ENCODE measurements around the gene JMJD8. TPM values are rescaled to one million over a fixed set of nuclear protein-coding genes. Genes with fewer than 3 reads are reported as not detected.
A peak's percentile ranks its signal among the peaks of the same experiment; 100 is the strongest.

The JMJD8 gene
- total and polyA plus RNA-seq, 7 experiments from 2014 or later = 26.8 to 62.1 (median 43.2) TPM

GRCh38 chr16:708019-708418 lies 23.9 kb upstream of the JMJD8 start:
- intact Hi-C loops (cut with micrococcal nuclease) = no loop called here
- POLR2A ChIA-PET = interaction anchor here (0.8 to 2.3 kb wide), 2 partner anchors 12 to 27 kb away, joined by 3 to 8 read pairs; partner anchors contain the start of gene STUB1
- Histone ChIP-seq H3K4me3 (ENCODE audit: low read length) (no peak overlapping the region), H3K4me1 (ENCODE audit: control insufficient read depth in 2 of 2, insufficient read depth in 2 of 2, low read length in 2 of 2) (no peaks in the 10 kb centered on the region), H3K27ac (ENCODE audit: low read depth, low read length) (no peak overlapping the region), H3K27me3 (ENCODE audit: control insufficient read depth in 2 of 2, insufficient read depth in 2 of 2, low read length in 2 of 2) (peaks cover 4 to 20% of the 10 kb centered on the region in 2 donors), H3K9me3 (ENCODE audit: control insufficient read depth in 2 of 3, low read length in 3 of 3) (no peaks in the 10 kb centered on the region), H3K36me3 (ENCODE audit: control insufficient read depth in 2 of 3, insufficient read depth in 3 of 3, low read length in 3 of 3) (no peaks in the 10 kb centered on the region)
- CTCF ChIA-PET = no interaction called here
- DNase-seq (no peak), ATAC-seq (no peak)
- Mint-ChIP-seq H3K4me3 (peak overlapping the region in 1 of 10 donors; percentile 39), H3K27me3 (peaks cover 17 to 48% (median 24%) of the 10 kb centered on the region in 5 donors), H3K4me1 (peaks cover 0 to 4% (median 4%) of the 10 kb centered on the region in 7 donors), H3K27ac (peak overlapping the region in 1 of 9 donors; percentile 38), H3K9me3 (peaks cover 0 to 2% (median 0%) of the 10 kb centered on the region in 11 donors), H3K36me3 (no peaks in the 10 kb centered on the region)

- no peaks in the 10 kb centered on the region for H3K36me3 ChIP-seq (ENCODE audit: control insufficient read depth in 2 of 3, insufficient read depth in 3 of 3, low read length in 3 of 3)
- no peak overlapping the region for H3K4me3 ChIP-seq (ENCODE audit: low read length)
- H3K27ac ChIP-seq (ENCODE audit: low read depth, low read length) = no peak overlapping the region
- H3K9me3 ChIP-seq (ENCODE audit: control insufficient read depth in 2 of 3, low read length in 3 of 3) = no peaks in the 10 kb centered on the region
- H3K27me3 ChIP-seq (ENCODE audit: control insufficient read depth in 2 of 2, insufficient read depth in 2 of 2, low read length in 2 of 2) = peaks cover 4 to 21% of the 10 kb centered on the region in 2 donors
- ATAC-seq (no peak), DNase-seq (no peak)
- Mint-ChIP-seq H3K4me3 (peak overlapping the region in 3 of 10 donors; percentile 23 to 72 (median 66)), H3K4me1 (peaks cover 0 to 4% (median 1%) of the 10 kb centered on the region in 7 donors), H3K27me3 (peaks cover 22 to 52% (median 30%) of the 10 kb centered on the region in 5 donors), H3K36me3 (no peaks in the 10 kb centered on the region), H3K27ac (no peak overlapping the region), H3K9me3 (peaks cover 0 to 2% (median 0%) of the 10 kb centered on the region in 11 donors)
- no peaks in the 10 kb centered on the region for H3K4me1 ChIP-seq (ENCODE audit: control insufficient read depth in 2 of 2, insufficient read depth in 2 of 2, low read length in 2 of 2)
- intact Hi-C loops (cut with micrococcal nuclease) = no loop called here
- ChIA-PET POLR2A (interaction anchor here (0.8 to 2.3 kb wide), 3 partner anchors 11 to 26 kb away, joined by 3 to 8 read pairs (median 4); partner anchors contain the start of gene STUB1), CTCF (interaction anchor here (0.6 kb wide), 1 partner anchor 86 kb away, joined by 3 read pairs; no protein-coding TSS in a partner anchor)
These were observed 23.0 kb upstream of the JMJD8 start for GRCh38 chr16:707062-707538.

GRCh38 chr16:706189-707061 lies 22.3 kb upstream of the JMJD8 start:
- H3K4me3 Mint-ChIP-seq = peak overlapping the region in 7 of 10 donors; percentile 21 to 72 (median 38)
- no peak overlapping the region for H3K27ac Mint-ChIP-seq
- H3K4me1 Mint-ChIP-seq = peaks cover 0 to 4% (median 1%) of the 10 kb centered on the region in 7 donors
- Histone ChIP-seq H3K27ac (ENCODE audit: low read depth, low read length) (no peak overlapping the region), H3K4me1 (ENCODE audit: control insufficient read depth in 2 of 2, insufficient read depth in 2 of 2, low read length in 2 of 2) (no peaks in the 10 kb centered on the region), H3K27me3 (ENCODE audit: control insufficient read depth in 2 of 2, insufficient read depth in 2 of 2, low read length in 2 of 2) (peaks cover 4 to 22% of the 10 kb centered on the region in 2 donors), H3K9me3 (ENCODE audit: control insufficient read depth in 2 of 3, low read length in 3 of 3) (no peaks in the 10 kb centered on the region), H3K4me3 (ENCODE audit: low read length) (no peak overlapping the region), H3K36me3 (ENCODE audit: control insufficient read depth in 2 of 3, insufficient read depth in 3 of 3, low read length in 3 of 3) (no peaks in the 10 kb centered on the region)
- intact Hi-C loops (cut with micrococcal nuclease) = no loop called here
- ATAC-seq (no peak), DNase-seq (no peak)
- ChIA-PET CTCF (interaction anchor here (0.6 kb wide), 1 partner anchor 87 kb away, joined by 3 read pairs; no protein-coding TSS in a partner anchor), POLR2A (interaction anchor here (1.6 to 2.3 kb wide), 2 partner anchors 11 to 13 kb away, joined by 4 to 8 read pairs; no protein-coding TSS in a partner anchor)
- H3K36me3 Mint-ChIP-seq = no peaks in the 10 kb centered on the region
- peaks cover 0 to 2% (median 0%) of the 10 kb centered on the region in 11 donors for H3K9me3 Mint-ChIP-seq
- peaks cover 23 to 59% (median 31%) of the 10 kb centered on the region in 5 donors for H3K27me3 Mint-ChIP-seq

GRCh38 chr16:705431-706188 lies 21.5 kb upstream of the JMJD8 start, which contains the start of gene FBXL16:
TSS of gene FBXL16 (minus strand) at chr16:705801. CDS start at chr16:697405, 8,396 bp downstream.
- POLR2A ChIA-PET = no interaction called here
- Mint-ChIP-seq H3K27ac (no peak within 1 kb of the TSS), H3K27me3 (peaks cover 23 to 64% (median 28%) of the 10 kb centered on the region in 5 donors)

GRCh38 chr16:704552-705380 lies 20.6 kb upstream of the JMJD8 start:
- Mint-ChIP-seq H3K9me3 (peaks cover 0 to 2% (median 0%) of the 10 kb centered on the region in 11 donors), H3K27ac (no peak overlapping the region), H3K4me1 (peaks cover 0 to 7% (median 1%) of the 10 kb centered on the region in 7 donors), H3K4me3 (no peak overlapping the region), H3K27me3 (peaks cover 23 to 67% (median 28%) of the 10 kb centered on the region in 5 donors), H3K36me3 (no peaks in the 10 kb centered on the region)
- peaks cover 8 to 14% of the 10 kb centered on the region in 2 donors for H3K4me1 ChIP-seq (ENCODE audit: control insufficient read depth in 2 of 2, insufficient read depth in 2 of 2, low read length in 2 of 2)
- H3K9me3 ChIP-seq (ENCODE audit: control insufficient read depth in 2 of 3, low read length in 3 of 3) = no peaks in the 10 kb centered on the region
- DNase-seq (no peak), ATAC-seq (no peak)
- intact Hi-C loops (cut with micrococcal nuclease) = loop anchor here in 1 of 2 donors (5.0 kb wide), 1 partner anchor 483 kb away; no protein-coding TSS in a partner anchor
- no peak overlapping the region for H3K27ac ChIP-seq (ENCODE audit: low read depth, low read length)
- H3K36me3 ChIP-seq (ENCODE audit: control insufficient read depth in 2 of 3, insufficient read depth in 3 of 3, low read length in 3 of 3) = no peaks in the 10 kb centered on the region
- ChIA-PET POLR2A (interaction anchor here (1.1 kb wide), 1 partner anchor 9 kb away, joined by 5 read pairs; no protein-coding TSS in a partner anchor), CTCF (no interaction called here)
- peaks cover 4 to 22% of the 10 kb centered on the region in 2 donors for H3K27me3 ChIP-seq (ENCODE audit: control insufficient read depth in 2 of 2, insufficient read depth in 2 of 2, low read length in 2 of 2)
- H3K4me3 ChIP-seq (ENCODE audit: low read length) = no peak overlapping the region

More at GRCh38 chr16:705431-706188, 21.5 kb upstream of the JMJD8 start, which contains the start of gene FBXL16:
- peaks cover 0 to 2% (median 0%) of the 10 kb centered on the region in 11 donors for H3K9me3 Mint-ChIP-seq
- CTCF ChIA-PET = no interaction called here
- H3K4me3 Mint-ChIP-seq = peak within 1 kb of the TSS in 7 of 10 donors; percentile 21 to 72 (median 38)
- Histone ChIP-seq H3K27me3 (ENCODE audit: control insufficient read depth in 2 of 2, insufficient read depth in 2 of 2, low read length in 2 of 2) (peaks cover 4 to 22% of the 10 kb centered on the region in 2 donors), H3K27ac (ENCODE audit: low read depth, low read length) (no peak within 1 kb of the TSS), H3K36me3 (ENCODE audit: control insufficient read depth in 2 of 3, insufficient read depth in 3 of 3, low read length in 3 of 3) (no peaks in the 10 kb centered on the region), H3K4me1 (ENCODE audit: control insufficient read depth in 2 of 2, insufficient read depth in 2 of 2, low read length in 2 of 2) (peaks cover 0 to 8% of the 10 kb centered on the region in 2 donors), H3K9me3 (ENCODE audit: control insufficient read depth in 2 of 3, low read length in 3 of 3) (no peaks in the 10 kb centered on the region), H3K4me3 (ENCODE audit: low read length) (no peak within 1 kb of the TSS)
- intact Hi-C loops (cut with micrococcal nuclease) = no loop called here
- H3K36me3 Mint-ChIP-seq = no peaks in the 10 kb centered on the region
- H3K4me1 Mint-ChIP-seq = peaks cover 0 to 4% (median 1%) of the 10 kb centered on the region in 7 donors
- ATAC-seq = peak; percentile 28
- no peak for DNase-seq

All from naive thymus-derived CD4-positive, alpha-beta T cell (primary cell).